GM21529 (cell line): ENCODE measurements around the gene NLGN4X.
"Not testable (repeated sequence)": the region's sequence is repeated elsewhere in the genome, so short reads cannot be mapped to it uniquely, and the experiment has no call there.

Experiments
- ATAC-seq: cut with Tn5 transposase; IDR thresholded peaks from one replicate; pipeline ENCODE4 v1.9.1; 2021; ENCODE audit not compliant: unreplicated experiment

NLGN4X gene

GRCh38 chrX:6015423-6015822 lies 213.2 kb downstream of the NLGN4X start:
- no peak for ATAC-seq

DNA sequence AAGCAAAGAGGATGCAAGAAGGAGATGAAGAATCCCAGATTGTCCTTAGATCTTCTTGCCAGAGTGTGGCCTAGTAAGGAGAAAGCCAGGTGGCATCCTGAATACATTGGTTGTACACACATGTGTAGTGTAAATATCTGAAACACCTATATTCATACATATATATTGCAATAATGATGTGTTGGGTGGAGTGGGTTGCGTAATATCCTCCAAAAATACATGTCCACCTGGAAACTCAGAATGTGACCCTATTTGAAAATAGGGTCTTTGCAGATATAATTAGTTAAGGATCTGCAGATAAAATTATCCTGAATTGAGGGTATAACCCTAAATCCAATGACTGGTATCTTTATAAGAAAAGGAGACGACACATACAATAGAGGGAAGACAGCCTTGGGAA lies 216.3 kb downstream of the NLGN4X start:
- no peak for ATAC-seq

DNA sequence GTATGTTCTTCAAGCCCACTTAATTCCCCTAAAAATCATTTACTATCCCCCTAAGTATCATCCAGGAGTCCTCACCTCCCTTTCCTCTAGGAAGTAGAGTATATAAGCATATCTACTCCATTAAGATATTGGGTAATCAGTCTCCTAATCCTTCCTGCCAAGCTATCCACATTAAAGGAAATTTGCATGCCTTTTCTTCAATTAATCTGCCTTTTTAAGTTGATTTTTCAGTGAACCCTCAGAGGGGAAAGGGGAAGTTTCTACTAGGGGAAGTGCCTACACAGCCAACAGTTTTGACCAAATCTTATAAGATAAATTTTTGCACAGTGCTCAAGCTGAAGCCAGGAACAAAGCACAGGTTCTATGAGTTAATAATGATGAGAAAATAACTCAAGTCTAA lies 222.8 kb downstream of the NLGN4X start:
- ATAC-seq, result no peak

GRCh38 chrX:6004529-6004928 lies 224.1 kb downstream of the NLGN4X start:
- ATAC-seq, result no peak

DNA sequence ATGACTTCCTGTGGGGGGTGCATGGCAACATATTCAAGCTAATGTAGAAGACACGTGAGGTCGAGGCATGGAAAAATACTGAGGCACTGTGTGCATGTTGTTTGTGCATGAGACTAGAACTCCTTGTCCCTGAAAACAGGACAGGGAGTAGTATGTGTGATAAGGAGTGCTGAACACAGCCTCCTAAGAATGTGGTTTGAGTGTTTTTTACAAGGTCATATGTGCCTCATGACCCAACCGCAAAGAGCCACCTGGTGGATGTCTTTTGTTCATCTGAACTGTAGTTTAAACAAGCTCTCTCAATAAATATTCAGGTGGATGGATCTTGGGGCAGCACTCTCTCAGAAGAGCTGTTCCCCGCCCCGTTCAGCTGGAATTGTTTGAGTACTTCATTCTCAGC lies 226.6 kb downstream of the NLGN4X start:
- ATAC-seq, result no peak

DNA sequence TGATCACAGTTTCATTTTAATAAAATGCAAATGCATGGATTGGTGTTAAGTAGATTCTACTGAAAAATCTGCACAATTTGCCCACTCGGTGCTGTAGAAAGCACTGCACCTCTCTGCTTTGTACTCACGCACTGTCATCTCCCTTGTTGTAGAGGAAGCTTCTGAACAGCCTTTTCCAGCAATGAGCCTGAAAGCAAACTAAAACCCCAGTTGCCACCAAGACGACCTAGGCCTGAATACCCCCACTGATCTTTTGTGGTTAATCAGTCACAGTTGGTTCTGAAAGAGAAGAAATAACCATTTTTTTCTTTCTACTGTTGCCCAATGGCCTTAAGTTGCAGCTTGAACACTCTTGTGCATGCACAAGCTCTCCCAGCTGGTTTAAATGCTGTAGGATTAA lies 229.8 kb downstream of the NLGN4X start:
- ATAC-seq, result no peak

- no peak for ATAC-seq
Observed at GRCh38 chrX:5998456-5998855, 230.2 kb downstream of the NLGN4X start.

DNA sequence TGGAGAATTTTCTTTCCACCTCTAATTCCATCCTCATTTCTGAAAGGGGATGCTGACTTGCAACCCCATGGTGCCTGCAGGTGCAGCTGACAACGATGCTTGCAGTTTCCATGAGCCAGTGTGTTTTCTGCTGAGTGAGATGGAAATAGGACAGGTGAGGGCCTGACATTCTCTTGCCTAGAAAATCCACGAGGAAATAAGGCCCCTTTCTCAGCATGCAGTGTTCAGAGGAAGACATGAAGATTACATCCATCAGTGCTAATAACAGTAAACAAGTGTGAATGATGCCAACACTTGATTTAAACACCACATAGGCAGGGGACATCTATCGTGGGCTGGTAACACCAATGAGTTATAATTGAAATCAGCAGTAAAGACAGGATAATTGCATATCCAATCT lies 237.3 kb downstream of the NLGN4X start:
- ATAC-seq, result no peak

DNA sequence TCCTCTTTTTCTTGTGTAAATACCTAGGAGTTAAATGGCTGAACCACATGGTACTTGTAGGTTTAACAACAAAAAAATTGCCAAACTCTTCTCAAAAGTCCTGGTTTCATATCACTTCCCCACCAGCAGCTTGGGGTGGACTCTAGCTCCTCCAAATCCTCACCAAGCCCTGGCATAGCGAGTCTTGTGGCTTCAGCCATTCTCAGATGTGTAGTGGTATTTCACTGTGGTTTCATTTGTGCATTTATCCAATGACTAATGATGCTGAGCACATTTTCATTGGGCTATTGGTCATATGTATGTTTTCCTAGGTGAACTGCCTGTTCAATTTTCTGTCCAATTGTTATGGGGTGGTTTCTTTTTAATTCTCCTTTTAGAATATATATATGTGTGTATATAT lies 249.3 kb downstream of the NLGN4X start:
- ATAC-seq, result no peak

DNA sequence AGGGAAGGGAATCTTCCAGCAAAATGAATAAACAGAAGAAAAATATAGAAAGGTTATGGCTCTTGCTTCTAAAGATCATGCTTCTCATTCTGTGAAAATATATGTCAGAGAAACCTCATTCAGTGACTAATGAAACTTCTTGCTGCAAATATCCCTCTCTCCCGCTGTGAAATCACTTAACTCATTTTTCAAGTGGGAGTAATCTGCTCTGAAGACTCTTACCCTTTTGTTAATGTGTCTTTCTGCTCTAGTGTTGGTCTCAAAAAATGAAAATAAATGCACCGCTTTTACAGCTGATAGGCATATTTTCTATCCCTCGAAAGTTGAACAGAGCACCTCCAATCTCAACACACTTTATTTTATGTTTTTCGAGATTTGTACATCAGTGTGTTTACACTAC lies 252.3 kb downstream of the NLGN4X start:
- no peak for ATAC-seq

DNA sequence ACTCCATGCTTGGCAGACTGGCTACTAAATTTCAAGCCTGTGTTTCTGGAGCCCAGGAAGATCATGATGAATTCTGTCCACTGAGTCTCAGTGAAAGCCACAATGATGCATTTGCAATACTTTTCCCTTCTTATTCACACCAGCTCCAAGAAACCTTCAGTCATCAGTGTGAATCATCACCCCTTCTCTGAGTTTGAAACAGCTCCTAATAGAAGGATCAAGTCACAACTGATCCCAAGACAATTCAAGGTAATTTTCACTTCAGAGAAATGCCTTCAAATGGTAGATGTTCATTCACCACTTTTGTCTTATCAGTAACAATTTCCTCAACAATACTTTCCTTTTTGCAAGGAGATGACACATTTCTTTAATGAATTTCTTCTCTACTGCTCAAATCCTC lies 257.4 kb downstream of the NLGN4X start:
- no peak for ATAC-seq

DNA sequence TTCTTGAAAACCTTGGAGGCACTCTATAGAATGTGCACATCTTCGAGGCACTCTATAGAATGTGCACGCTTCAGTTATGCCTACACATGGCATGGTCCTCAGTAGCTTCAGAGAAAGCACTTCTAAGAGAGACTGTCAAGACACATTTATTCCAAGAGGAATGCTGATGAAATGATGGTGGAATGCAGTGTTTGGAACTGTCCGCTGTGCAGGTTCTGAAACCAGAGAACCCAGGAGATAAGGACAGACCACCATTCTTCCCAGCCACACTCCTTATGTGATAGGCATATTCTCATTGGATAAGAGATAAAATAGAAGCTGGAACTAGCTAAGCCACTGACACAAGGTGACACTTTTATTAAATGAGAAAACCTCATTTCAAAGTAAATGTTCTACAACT lies 263.3 kb downstream of the NLGN4X start:
- no peak for ATAC-seq

DNA sequence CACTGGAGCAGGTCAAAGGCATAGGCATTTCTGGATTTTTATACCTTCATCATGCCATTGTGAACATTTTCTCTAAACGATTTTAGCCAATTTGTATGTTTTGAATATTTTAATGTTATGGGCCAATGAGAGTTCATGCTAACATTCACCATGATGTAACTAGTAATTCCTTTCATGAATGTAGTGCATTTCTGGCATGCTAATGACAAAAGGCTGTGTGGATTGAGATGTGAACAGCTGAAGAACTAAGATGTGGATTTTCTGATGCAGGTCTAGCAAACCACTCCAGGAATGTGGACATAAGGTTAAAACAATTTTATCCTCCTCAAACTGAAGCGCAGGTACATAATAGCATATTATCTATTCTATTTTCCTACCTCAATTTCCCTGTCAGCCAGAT lies 269.4 kb downstream of the NLGN4X start:
- ATAC-seq, result no peak

GRCh38 chrX:5958523-5958922 lies 270.1 kb downstream of the NLGN4X start:
- no peak for ATAC-seq

- ATAC-seq, result no peak
Observed at GRCh38 chrX:5957506-5957905, 271.2 kb downstream of the NLGN4X start.

GRCh38 chrX:5936438-5936837 lies 292.2 kb downstream of the NLGN4X start:
- ATAC-seq, result no peak

DNA sequence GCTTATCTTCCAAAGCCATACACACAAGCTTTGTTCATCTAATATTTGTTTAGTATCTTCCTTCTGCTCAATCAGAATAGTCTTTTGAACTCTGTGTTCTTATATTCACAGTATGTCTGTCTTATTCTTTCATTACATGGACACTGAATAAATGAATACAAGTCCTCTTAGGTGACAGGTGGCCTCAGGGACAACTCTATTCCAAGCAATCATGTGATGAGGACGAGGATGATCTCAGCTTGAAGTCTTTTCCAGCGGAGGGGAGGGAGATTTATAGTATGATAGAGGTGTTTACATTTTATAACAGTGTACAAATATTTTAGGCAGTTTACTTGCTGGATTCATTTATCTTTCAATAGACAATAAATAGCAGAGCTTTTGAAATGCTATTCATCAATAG lies 300.4 kb downstream of the NLGN4X start:
- ATAC-seq, result no peak

DNA sequence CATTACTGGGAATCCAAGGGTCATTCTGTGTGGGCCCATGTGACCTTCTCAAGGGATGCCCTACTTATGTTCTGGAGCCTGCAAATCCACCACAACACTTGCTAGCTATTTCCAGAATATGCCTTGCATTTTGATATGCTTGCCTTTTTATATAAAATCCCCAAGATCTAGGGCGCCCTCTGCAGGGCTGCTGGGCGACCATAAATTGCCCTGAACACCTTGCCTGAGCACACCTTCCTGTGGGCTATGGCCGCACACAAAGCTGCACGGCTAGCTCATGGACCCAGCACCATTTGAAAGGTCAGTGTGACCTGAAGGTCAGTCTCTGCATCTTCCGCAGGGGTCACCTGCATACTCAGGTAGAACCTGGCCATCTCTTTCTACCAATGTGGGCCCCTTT lies 311.7 kb downstream of the NLGN4X start:
- ATAC-seq, result no peak

DNA sequence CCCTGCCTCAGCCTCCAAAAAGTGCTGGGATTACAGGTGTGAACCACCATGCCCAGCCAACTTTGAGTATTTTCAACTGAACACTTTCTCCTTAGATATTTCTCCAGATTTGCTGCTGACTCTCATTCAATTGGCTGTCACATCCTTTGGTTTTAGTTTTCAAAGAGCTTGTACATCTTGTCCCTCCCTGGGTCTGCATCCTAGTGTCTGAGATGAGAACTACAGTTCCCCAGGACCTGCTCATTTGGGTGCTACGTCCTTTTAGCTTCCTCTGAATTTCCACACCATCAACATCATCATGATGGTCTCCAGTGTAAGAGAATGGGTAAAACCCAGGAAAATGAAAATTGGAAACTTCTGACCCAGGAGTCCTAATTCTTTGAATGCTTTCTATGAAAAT lies 312.9 kb downstream of the NLGN4X start:
- ATAC-seq, result no peak

GRCh38 chrX:5907207-5907606 lies 321.5 kb downstream of the NLGN4X start:
- no peak for ATAC-seq

GRCh38 chrX:5903586-5904190 lies 325.0 kb downstream of the NLGN4X start:
- not testable (repeated sequence) for ATAC-seq

DNA sequence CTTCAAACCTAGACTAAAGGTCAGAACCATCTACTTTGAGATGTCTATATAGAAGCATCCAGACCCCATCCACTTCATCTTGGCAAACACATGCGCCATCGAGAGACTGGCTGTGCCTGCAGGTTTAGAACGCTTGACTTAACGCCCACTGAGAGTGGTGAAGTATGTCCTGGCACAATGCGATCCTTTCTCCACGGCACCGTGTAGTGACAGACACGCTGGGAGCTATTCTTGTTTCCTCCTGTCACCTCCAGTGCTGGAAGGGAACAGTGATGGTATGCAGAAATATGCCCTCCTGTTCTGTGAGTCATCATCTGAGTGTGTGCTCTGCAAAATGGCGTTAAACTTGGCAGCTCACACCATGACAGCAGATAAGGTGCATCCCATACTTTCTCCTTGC lies 330.2 kb downstream of the NLGN4X start:
- no peak for ATAC-seq

DNA sequence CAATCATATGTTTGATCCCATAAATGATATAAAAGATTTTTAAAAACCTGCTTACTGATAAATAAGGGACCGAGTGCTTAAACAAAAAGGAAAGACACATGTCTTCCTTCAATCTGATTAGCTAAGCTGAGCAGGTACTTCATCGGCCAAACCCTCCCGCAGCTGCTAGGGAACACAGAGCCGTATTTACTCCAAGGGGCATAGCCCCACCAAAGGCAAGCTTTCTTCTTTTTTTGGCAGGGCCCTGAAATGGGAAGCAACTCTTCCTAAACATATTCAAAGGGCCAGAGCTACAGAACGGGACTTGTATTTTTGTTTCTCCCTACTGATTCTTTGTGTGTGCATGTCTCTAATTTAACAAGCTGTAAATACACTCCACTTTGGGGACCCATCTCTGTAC lies 337.3 kb downstream of the NLGN4X start:
- ATAC-seq, result no peak
